Embryonic facial prominence (tissue), 1 donor: ENCODE measurements around the gene RAB35.

Source experiments
- DNase-seq: peaks from one replicate; pipeline ENCODE4 v3.0.0-alpha.2; 2016; ENCODE audit errors: extremely low spot score

Gene RAB35

DNA sequence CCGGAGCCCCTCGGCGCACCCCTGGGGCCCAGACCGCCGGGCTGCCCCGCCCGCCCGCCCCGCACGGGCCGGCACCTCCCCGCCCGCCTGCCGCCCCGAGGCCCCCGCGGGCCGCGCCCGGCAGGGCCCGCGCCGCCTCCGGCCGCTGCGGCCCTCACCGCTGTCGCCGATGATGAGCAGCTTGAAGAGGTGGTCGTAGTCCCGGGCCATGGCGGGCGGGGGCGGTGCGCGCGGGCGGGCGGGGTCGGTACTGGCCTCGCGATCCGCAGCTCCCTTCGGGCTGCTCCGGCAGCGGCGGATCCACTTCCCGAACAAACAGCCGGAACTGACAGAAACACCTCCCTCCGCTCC, at the start of gene RAB35:
Gene RAB35 (minus strand): TSS at position 313 of the 351 bp plus-strand sequence. CDS start 103 bp downstream, at position 210.
- DNase-seq, result no peak

DNA sequence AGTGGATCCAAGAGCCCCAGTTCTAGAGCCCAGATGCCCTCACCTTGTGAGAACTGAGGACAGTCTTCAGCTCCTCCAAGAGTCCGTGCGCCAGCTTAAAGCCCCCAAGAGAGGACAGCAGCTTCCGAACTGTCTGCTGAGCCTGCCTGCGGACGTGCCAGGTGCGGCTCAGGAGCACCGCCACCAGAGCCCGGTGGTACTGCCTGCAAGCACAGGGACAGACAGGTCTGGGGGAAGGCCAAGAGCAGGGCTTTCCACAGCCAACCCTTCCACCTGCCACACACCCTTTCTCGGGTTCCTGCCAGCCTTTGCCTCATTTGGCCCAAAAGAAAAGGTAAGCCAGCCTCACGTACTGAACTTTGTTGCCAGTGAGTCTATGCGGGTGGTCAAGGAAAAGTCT, 47.7 kb upstream of the RAB35 start:
- no peak for DNase-seq

GRCh38 chr12:120162763-120163162, 46.2 kb upstream of the RAB35 start:
- no peak for DNase-seq

DNA sequence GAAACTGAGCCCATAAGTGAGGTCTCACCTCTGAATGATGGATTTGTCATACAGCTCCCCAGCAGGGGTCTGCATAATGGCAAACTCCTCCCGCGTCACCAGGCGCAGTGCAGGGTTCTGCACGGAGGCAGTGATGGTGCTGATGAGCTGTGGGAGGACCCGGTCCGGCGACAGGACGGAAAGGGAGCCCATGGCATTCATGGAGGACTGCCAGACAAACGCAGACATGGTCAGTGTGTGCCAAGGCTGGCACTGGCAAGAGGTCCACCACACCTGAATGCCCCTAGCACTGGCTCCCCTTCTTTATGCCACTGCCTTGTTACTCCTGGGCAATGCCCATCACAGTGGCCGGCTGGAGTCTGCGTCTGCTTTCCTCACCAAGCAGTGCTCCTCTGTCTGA, 45.3 kb upstream of the RAB35 start:
- no peak for DNase-seq

GRCh38 chr12:120159509-120160237, 43.1 kb upstream of the RAB35 start:
- no peak for DNase-seq

DNA sequence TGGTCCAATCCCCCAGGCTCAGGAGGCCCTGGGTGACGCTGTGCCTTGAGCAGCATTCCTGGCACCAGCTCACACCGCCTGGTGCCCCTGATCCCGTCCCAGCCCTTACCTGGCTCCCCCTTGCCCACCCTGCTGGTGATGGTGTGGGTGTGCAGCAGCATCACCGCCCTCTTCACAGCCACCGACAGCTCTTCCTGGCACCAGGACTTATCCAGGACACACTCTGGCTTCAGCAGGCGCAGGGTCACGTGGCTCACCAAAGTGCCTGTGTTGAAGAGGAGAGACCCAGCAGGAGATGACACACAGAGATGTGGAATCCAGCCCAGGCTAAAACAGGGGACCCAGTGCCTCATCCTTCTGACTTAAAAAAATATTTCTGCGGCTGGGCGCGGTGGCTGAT, 41.8 kb upstream of the RAB35 start:
- DNase-seq, result no peak

DNA sequence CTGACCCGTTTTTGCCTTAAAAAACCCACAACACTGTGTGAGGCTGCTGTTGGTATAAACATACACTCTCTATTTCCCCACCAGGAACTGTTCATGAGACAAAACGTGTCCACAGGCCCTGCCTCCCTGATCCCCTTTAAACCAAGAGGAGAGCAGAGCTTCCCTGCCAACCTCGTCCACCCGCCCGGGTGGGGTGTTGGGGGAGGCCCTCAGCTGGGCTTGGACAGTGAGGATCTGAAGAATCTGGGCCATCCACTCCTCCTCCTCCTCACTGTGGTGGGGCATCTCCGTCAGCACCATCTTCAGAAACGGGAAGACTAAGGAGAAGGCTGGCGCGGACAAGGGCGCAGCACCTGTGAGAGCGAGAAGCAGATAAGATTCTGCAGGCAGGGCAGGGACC, 41.1 kb upstream of the RAB35 start:
- DNase-seq, result no peak

GRCh38 chr12:120156315-120157259, 40.0 kb upstream of the RAB35 start:
- no peak for DNase-seq

GRCh38 chr12:120155072-120155471, 38.5 kb upstream of the RAB35 start:
- DNase-seq, result no peak

DNA sequence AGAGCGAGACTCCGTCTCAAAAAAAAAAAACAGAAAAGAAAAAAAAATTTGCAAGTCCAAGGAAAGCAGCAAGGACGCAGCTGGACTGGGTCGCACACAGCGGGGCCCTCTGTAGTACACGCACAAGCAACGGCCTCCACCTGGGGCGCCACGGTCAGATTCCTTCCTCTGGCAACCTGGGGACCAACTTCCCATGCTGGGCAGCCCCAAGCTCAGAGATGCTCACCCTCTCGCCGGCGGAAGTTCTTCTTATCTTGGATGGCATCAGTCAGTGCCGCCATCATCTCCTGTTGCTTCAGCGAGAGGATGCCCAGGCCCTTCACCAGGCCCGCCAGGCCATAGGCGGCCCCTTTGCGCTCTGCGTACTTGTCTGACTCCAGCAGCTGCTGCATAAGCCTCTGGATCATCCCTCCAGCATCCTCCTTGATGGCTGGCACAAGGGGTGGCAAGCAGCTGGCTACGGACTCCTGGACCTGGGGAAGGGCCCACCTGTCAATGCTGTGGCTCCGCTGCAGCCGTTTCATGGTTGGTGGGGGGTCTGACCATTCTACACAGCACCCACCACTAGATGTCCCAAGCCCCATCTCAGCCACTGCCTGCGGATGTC, 34.5 kb upstream of the RAB35 start:
- DNase-seq, result no peak

GRCh38 chr12:120148011-120148410, 31.5 kb upstream of the RAB35 start:
- no peak for DNase-seq

DNA sequence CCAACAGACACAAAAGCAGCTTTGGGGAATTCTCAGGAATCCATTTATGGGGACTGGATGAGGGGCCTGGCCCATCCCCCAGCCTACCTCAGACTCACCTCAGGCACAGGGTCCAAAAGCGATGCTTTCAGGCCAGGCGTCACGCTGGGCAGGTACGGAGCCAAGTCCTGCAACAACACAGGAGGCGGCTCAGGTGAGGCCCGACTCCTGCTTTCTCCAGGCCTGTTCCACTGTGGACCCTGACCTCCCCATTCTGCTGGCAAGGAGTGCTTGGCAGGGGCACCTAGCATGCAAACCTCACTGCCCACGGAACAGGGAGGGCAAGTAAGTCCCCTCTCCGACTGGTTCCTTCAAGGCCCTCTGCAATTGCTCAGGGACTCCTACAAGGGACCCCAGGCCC, 28.6 kb upstream of the RAB35 start:
- no peak for DNase-seq

DNA sequence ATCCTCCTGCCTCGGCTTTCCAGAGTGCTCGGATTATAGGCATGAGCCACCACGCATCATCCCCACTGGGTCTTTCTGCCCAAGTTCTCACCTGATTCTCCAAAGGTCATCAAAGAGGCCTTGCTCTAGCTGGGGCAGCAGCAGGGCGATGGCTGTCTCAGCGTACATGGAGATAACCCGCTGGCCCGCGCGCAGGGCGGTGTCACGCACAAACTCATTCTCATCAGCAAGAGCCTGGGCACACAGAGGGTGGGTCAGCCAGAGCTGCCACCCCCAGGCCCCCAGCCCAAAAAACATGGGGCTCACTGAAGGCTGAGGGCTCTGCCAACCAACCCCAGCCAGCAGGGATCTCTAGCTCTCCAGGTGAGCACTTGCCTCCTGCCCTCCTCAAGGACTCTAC, 27.7 kb upstream of the RAB35 start:
- DNase-seq, result no peak

- DNase-seq, result no peak
Measured at GRCh38 chr12:120142231-120142877, 25.8 kb upstream of the RAB35 start.

GRCh38 chr12:120141336-120141735, 24.8 kb upstream of the RAB35 start:
- DNase-seq, result no peak

DNA sequence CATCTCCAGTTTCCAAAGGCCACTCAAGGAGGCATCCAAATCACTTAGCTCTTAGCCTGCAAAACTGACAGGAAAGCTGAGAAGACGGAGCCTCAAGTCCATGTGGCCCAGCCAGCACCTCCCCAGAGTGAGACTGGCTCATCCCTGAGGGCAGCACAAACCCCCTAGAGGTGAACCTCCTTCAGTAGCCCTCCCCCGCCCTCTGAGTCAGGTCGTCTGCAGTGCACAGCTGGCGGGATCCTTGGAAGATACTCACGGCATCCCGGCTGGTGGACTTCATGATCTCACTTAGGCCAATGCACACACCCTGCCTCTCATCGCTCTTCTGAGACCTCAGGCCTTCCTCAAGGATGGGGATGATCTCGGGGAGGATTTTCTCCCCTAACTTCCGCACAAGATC, 24.1 kb upstream of the RAB35 start:
- DNase-seq, result no peak

GRCh38 chr12:120139958-120140357, 23.4 kb upstream of the RAB35 start:
- DNase-seq, result no peak

DNA sequence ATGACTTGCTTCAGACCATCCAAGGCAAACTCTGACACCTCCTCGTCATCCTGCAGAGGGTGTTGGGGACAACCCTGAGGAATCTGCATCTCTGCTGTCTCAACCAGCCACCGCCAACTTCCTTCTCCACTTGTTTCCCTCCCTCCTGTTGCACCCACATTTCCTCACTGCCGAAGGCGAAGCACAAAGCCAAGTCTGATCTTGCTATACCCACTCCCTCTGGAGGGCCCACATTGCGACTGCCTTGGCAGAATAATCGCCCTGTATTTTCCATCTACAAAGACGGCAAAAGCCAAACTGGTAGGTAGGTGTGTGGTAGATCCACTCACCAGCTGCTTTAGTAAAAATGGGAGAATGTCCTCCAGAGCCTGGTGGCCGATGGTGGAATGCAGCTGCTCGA, 21.8 kb upstream of the RAB35 start:
- no peak for DNase-seq

GRCh38 chr12:120137833-120138232, 21.3 kb upstream of the RAB35 start:
- DNase-seq, result no peak

- no peak for DNase-seq
Measured at GRCh38 chr12:120136093-120136770, 19.7 kb upstream of the RAB35 start.

DNA sequence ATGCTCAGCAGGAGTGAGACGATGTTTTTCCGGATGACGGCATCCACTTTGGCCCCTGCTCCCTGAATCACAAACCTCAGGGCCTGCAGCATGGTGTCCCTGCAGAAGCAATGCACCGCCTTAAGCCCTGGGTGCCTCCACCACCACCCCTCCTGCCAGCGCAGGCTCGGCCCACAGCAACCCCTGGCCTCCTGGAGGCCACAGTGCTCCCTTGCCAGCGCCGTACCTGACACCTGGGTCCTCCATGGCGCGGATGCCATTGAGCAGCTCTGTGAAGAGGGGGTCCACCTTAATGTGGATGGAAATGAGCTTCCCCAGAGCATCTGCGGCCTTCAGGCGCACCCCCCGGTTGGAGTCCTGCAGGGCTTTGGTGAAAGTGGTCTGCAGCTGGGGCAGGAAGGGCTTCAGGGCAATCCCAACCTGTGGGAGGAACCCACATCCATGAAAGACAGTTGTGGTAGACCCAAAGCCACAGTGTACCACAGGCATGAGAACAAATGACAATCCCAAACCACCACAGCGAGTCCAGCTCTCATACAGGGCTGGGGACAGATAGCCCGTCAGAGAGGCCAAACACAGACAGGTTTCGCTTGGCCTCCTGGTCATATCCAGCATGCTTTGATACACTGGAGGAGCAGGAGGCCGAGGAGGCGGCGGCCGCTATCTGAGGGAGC, 17.9 kb upstream of the RAB35 start:
- DNase-seq, result no peak
